CD4-positive, alpha-beta T cell treated with Interleukin-6 for 4 hours (primary cell): ENCODE results near the gene UNC13A.

Source experiments
- DNase-seq: peaks from one replicate; pipeline ENCODE4 v3.0.0-alpha.2; 2020; ENCODE audit warnings: mixed read lengths

The UNC13A gene

GRCh38 chr19:17687857-17688784 lies at the start of gene UNC13A:
UNC13A (minus strand) TSS chr19:17688354; CDS start chr19:17688199, 155 bp downstream.
- DNase-seq = peak; percentile 35

GRCh38 chr19:17737690-17738153 lies 49.6 kb upstream of the UNC13A start:
- DNase-seq = no peak

DNA sequence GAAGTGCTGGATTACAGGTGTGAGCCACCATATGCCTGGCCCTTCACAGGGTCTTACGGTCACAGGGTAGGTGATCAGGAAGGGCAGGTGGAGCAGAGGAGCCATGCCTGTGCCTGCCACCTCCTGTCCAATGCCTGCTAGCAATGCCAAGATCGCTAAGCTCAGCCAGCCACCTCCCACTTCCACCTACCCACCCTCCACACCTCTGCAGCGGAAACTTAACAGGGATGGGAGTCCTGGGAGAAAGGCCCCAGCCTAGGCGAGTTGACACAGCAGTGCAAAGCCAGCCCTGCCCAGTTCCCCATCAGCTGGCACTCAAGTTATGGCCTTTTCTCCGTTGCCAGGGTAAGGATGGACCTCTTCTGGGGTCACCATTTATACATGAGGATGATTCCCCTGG lies 47.3 kb upstream of the UNC13A start:
- DNase-seq = no peak

- DNase-seq = no peak
Observed at GRCh38 chr19:17734146-17734545, 46.0 kb upstream of the UNC13A start.

DNA sequence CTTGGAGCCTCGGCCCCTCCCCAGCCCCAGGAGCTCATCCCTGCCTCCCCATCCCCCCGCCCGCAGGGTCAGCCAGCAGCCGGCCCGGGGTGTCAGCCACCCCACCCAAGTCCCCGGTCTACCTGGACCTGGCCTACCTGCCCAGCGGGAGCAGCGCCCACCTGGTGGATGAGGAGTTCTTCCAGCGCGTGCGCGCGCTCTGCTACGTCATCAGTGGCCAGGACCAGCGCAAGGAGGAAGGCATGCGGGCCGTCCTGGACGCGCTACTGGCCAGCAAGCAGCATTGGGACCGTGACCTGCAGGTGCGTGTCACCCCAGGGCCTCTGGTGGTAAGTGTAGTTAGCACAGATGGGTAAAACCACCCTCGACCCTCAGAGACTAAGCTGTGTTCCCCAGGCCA lies 45.0 kb upstream of the UNC13A start:
- DNase-seq = no peak

DNA sequence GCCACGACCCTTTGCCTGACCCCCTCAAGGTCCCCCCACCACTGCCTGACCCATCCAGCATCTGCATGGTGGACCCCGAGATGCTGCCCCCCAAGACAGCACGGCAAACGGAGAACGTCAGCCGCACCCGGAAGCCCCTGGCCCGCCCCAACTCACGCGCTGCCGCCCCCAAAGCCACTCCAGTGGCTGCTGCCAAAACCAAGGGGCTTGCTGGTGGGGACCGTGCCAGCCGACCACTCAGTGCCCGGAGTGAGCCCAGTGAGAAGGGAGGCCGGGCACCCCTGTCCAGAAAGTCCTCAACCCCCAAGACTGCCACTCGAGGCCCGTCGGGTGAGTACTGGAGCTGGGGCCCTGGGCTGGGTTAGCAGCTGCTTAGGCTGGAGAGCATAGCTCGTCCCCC lies 39.7 kb upstream of the UNC13A start:
- DNase-seq = no peak

DNA sequence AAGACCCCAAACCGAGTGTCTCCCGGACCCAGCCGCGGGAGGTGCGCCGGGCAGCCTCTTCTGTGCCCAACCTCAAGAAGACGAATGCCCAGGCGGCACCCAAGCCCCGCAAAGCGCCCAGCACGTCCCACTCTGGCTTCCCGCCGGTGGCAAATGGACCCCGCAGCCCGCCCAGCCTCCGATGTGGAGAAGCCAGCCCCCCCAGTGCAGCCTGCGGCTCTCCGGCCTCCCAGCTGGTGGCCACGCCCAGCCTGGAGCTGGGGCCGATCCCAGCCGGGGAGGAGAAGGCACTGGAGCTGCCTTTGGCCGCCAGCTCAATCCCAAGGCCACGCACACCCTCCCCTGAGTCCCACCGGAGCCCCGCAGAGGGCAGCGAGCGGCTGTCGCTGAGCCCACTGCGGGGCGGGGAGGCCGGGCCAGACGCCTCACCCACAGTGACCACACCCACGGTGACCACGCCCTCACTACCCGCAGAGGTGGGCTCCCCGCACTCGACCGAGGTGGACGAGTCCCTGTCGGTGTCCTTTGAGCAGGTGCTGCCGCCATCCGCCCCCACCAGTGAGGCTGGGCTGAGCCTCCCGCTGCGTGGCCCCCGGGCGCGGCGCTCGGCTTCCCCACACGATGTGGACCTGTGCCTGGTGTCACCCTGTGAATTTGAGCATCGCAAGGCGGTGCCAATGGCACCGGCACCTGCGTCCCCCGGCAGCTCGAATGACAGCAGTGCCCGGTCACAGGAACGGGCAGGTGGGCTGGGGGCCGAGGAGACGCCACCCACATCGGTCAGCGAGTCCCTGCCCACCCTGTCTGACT lies 39.0 kb upstream of the UNC13A start:
- DNase-seq = no peak

DNA sequence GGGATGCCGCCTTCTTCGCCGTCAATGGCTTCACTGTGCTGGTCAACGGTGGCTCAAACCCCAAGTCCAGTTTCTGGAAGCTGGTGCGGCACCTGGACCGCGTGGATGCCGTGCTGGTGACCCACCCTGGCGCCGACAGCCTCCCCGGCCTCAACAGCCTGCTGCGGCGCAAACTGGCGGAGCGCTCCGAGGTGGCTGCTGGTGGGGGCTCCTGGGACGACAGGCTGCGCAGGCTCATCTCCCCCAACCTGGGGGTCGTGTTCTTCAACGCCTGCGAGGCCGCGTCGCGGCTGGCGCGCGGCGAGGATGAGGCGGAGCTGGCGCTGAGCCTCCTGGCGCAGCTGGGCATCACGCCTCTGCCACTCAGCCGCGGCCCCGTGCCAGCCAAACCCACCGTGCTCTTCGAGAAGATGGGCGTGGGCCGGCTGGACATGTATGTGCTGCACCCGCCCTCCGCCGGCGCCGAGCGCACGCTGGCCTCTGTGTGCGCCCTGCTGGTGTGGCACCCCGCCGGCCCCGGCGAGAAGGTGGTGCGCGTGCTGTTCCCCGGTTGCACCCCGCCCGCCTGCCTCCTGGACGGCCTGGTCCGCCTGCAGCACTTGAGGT lies 38.1 kb upstream of the UNC13A start:
- DNase-seq = no peak

DNA sequence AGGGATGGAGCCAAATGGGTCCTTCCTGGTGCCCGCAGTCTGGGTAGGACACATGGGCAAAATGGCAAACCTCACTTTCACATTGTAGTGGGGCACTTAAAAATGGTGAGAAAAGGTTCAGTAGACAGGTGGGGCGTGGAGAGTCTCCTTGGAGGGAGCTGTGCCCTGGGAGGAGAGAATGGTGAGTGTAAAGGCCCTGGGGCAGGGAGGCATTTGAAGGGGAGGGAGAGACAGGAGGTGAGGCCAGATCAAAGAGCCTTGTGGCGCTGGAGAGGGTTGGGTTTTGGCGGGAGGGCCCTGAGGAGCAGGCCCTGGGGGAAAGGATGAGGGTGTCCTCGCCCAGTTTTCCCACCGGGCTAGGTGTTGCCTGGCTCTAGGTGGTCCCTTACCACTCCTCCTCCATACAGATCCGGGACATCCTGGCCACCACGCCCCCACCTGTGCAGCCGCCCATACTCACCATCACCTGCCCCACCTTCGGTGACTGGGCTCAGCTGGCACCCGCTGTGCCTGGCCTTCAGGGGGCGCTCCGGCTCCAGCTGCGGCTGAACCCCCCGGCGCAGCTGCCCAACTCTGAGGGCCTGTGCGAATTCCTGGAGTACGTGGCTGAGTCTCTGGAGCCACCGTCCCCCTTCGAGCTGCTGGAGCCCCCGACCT lies 37.4 kb upstream of the UNC13A start:
- no peak for DNase-seq

GRCh38 chr19:17724655-17725054 lies 36.5 kb upstream of the UNC13A start:
- no peak for DNase-seq

DNA sequence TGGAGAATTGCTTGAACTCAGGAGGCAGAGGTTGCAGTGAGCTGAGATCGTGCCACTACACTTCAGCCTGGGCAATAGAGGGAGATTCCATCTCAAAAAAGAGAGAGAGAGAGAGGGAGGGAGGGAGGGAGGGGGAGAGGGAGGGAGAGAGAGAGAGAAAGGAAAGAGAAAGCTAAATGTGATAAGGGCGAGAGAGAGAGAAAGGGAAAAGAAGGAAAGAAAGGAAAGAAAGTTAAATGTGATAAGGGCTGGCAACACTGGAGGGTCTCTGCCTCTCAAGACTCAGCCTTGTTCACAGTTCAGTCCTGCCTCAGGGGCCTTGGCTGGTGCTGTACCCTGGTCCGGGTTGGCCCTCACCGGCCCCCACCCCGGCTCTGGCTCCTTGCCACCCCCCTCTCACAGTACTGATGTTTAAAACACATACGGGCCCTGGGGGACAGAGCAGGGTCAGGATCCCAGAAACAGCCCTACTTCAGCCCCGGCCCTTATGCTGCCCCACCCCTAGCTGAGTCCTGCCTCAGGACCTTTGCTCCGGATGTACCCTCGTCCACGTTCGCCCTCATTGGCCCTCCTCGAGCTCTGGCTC lies 34.6 kb upstream of the UNC13A start:
- DNase-seq = no peak

DNA sequence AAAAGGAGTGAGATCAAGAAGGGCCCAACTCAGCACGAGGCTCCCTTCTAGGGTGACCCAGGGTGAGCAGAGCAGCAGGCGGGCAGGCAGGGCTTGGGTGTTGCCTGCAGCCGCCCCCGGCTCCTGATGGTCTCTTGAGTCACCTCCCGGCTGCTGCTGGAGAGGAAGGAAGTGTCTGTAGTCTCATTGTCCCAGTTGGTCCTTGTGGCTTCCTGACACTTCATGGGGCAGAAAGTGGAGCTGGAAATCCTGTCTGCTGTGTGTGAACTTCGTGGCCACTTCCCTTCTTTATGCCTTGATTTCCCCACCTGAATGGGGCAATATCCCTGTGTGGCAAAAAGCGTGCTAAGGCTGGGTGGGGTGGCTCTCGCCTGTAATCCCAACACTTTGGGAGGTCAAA lies 33.7 kb upstream of the UNC13A start:
- DNase-seq = peak; percentile 33

DNA sequence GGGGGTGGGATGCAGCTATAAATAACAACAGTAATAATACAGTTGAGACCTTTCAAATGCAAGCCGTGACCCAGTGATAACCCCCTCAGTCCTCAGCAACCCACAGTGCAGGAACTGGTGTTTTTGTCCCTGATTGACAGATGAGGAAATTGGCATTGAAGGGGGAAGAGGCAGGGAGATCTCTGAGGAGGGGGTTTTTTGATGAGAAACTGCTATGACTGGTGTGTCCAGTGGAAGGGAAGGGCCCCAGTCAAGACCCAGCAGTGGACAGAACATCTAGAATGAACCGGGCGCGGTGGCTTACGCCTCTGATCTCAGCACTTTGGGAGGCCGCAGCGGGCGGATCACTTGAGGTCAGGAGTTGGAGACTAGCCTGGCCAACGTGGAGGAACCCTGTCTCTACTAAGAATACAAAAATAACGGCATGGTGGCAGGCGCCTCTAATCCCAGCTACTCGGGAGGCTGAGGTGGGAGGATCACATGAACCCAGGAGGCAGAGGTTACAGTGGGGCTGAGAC lies 33.0 kb upstream of the UNC13A start:
- DNase-seq = no peak

GRCh38 chr19:17720440-17720839 lies 32.3 kb upstream of the UNC13A start:
- DNase-seq = no peak

DNA sequence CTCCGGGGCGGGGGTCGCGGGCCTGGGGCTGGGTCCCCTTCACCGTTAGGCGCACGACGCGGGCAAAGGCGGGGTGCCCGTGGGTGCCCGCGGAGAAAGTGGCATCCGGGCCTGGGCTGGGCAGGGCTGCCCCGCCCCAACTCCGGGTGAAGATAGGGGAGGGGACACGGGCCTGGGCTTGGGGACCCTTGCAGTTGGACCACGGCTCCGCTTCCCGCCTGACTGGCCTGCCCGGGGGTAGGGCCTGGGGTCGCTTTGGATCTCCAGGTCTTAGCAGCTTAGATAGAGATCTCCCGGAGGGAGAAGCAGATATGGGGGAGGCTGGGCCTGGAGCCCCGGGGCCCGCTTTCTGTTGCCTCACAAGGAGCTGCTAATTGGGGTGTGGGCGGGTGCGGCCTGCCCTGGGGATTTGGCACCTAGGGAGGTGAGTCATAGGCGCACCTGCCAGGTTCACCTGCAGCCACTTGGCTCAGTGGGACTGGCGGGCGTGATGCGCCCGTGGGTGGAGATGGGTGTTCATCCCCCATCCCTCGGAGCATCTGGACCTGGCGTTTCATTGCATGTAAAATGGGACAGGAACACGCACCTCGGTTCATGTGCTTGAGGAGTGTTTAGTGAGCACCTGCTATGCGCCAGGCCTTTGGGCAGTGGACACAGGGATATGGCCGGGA lies 31.7 kb upstream of the UNC13A start:
- peak; percentile 59 for DNase-seq

- DNase-seq = peak; percentile 69
Observed at GRCh38 chr19:17718947-17719711, 31.0 kb upstream of the UNC13A start, which contains the start of gene MAP1S. MAP1S (plus strand) TSS chr19:17719480; CDS start chr19:17719503, 23 bp downstream.

GRCh38 chr19:17718550-17718946 lies 30.4 kb upstream of the UNC13A start:
- DNase-seq = no peak

- no peak for DNase-seq
Observed at GRCh38 chr19:17716309-17716929, 28.3 kb upstream of the UNC13A start.

DNA sequence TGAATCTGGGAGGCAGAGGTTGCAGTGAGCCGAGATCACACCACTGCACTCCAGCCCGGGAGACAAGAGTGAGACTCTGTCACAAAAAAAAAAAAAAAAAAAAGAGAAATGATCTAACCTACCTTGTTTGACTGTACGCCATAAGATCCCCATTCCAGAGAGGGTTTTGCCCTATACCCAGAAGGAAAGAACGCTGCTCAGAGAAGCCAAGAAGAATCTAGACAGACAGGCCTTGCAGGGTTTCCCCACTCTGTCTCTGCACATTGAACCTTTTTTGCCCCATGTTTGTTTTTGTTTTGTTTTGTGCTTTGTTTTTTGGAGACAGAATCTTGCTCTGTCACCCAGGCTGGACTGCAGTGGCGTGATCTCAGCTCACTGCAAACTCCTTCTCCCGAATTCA lies 23.7 kb upstream of the UNC13A start:
- DNase-seq = no peak

- no peak for DNase-seq
Observed at GRCh38 chr19:17706750-17707181, 18.6 kb upstream of the UNC13A start.
